SK-N-MC (cell line): ENCODE measurements around the gene PFKP.

ENCODE experiments used
- DNase-seq: peaks from one replicate; pipeline ENCODE4 v3.0.0-alpha.2; 2011; ENCODE audit warnings: low read depth, low spot score
- H3K27ac ChIP-seq: fragments of 200-600 bp; sonication (generic); 2 replicates; pipeline ENCODE4 v1.5.1; 2016; ENCODE audit warnings: mixed run types
- H3K36me3 ChIP-seq: fragments of 200-600 bp; sonication (generic); 2 replicates; pipeline ENCODE4 v1.6.1; 2017; ENCODE audit warnings: antibody characterized with exemption, low read length, mixed read lengths; ENCODE audit not compliant: insufficient read depth
- H3K4me3 ChIP-seq: fragments of 200-600 bp; sonication (generic); 2 replicates; pipeline ENCODE4 v1.5.1; 2016
- H3K9ac ChIP-seq: fragments of 200-600 bp; sonication (generic); 2 replicates; pipeline ENCODE4 v1.8.0; 2017; ENCODE audit warnings: mixed run types, mixed read lengths; ENCODE audit not compliant: insufficient read length
- H3K9me3 ChIP-seq: fragments of 200-600 bp; sonication (generic); 2 replicates; pipeline ENCODE4 v1.6.1; 2017; ENCODE audit warnings: low read depth, mild to moderate bottlenecking, antibody characterized with exemption, low read length, moderate library complexity, mixed read lengths
- EZH2 ChIP-seq: fragments of 200-600 bp; sonication (generic); IDR thresholded peaks from one replicate; pipeline ENCODE4 v1.6.1; 2017; ENCODE audit warnings: antibody characterized with exemption
- FOXP2 ChIP-seq: optimal IDR thresholded peaks from 2 replicates; pipeline ENCODE3; 2011; ENCODE audit warnings: mild to moderate bottlenecking, moderate library complexity; ENCODE audit not compliant: insufficient read depth; ENCODE audit errors: extremely low read length, control extremely low read depth
- POLR2AphosphoS5 ChIP-seq: IDR thresholded peaks from 2 replicates; pipeline ENCODE4 v1.6.1; 2012; ENCODE audit warnings: mild to moderate bottlenecking, low read depth, low read length, borderline replicate concordance

The PFKP gene

DNA sequence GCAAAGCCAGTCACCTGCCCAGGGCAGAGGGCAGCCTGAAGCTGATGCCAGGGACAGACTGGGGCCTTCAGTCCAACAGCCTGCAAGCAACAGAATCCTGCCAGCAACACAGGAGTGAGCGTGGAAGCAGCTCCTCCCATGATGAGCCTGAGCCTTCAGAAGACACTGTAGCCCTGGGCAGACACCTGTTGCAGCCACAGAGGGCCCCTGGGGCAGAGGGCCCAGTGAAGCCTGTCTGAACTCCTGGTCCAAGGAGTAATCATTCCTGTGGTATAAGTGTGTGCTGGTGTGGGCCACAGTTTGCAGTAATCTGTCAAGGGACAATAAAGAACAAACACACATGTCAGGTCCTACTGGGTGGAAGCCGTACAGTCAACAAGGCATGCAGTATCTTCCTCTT lies 2.9 kb upstream of the PFKP start:
- no peak for DNase-seq
- TF ChIP-seq EZH2: no peak
- TF ChIP-seq FOXP2: no peak
- no peak for TF ChIP-seq POLR2AphosphoS5
- Histone ChIP-seq H3K4me3 (no peak overlapping the region), H3K9ac (no peak overlapping the region), H3K27ac (no peak overlapping the region), H3K36me3 (peaks cover 2% of the 10 kb centered on the region; the same call in 1 of the 2 replicates), H3K9me3 (no peaks in the 10 kb centered on the region)

DNA sequence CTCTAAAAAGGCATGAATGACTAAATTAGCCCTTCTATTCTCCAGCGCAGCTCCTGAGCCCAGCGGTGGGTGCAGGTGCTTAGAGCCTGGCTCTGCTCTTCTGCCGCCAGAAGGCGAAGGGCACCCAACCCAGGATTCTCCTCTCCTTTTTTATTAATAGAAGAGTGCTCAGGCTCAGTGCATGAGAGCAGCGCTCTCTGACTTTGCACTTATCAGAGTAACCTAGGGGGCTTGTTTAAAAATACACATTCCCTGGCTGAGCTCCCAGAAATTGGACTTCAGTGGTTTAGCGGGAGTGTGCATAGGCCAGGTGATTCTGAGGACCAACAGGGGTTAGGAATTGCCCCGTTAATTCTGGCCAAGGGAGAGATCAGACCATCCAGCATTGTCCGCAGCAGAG lies 1.7 kb upstream of the PFKP start:
- peaks cover 13% of the 10 kb centered on the region for H3K36me3 ChIP-seq
- TF ChIP-seq FOXP2: no peak
- TF ChIP-seq EZH2: no peak
- no peak for TF ChIP-seq POLR2AphosphoS5
- DNase-seq: no peak
- no peak overlapping the region for H3K4me3 ChIP-seq
- H3K9me3 ChIP-seq: no peaks in the 10 kb centered on the region
- H3K27ac ChIP-seq: no peak overlapping the region
- no peak overlapping the region for H3K9ac ChIP-seq

DNA sequence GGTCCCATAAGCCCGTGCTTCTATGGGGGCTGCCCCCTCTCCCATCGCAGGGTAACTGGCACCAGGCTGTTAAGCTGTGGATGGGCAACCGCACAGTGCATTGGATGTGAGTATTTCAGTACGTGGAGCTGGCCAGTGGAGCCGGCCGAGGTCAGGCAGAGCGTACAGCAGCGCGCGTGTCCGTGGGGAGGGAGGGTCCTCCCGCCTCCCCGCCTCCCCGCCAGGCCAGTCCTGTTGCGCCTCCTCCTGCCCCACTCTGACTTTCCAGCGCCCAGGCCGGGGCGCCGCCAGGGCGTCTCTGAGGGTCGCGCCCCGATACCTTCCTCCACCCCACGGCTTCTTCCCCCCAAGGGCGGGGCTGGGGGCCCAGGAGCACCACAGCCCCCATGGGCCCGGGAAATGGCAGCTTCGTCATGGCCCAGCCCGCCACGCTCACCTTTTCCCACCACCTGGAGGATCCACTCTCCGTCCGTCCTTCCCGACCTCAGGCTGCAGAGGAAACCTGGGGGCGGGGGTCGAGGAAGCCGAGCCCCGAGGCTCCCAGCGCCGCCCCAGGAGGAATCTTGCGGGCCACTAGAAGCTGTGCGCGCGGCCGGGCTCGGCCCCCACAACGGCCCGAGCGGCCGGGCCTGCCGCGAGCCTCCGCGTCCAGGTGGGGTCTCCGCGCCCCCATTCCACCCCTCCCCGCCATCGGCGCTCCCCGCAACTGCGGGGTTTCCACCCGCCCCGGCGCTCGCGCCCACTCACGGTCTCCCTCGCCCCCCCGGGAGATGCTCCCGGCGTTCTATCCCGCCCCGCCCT lies 831 bp upstream of the PFKP start:
- DNase-seq: no peak
- Histone ChIP-seq H3K27ac (no peak overlapping the region), H3K9ac (no peak overlapping the region), H3K36me3 (peaks cover 20% of the 10 kb centered on the region), H3K9me3 (no peaks in the 10 kb centered on the region), H3K4me3 (peak overlapping the region; percentile 82)
- TF ChIP-seq FOXP2: no peak
- no peak for TF ChIP-seq EZH2
- no peak for TF ChIP-seq POLR2AphosphoS5

DNA sequence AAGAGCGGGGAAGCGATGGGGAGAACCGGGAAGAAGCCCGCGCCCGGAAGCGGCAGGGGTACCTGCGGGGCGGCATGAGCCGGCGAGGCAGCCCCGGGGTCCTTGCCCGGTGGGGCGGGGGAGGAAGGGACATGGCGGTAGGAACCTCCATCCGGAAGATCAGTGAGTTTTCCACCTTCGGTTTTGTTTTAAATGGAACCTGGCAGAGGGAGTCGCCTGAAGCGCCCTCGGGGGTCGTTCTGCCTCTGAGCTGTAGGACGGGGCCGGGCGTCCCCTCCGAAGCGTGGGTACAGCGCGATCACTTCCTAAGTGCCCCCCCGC lies 471 bp downstream of the PFKP start:
- H3K27ac ChIP-seq: peak overlapping the region; percentile 42; the same call in 1 of the 2 replicates
- no peak for DNase-seq
- H3K4me3 ChIP-seq: peak overlapping the region; percentile 82
- TF ChIP-seq POLR2AphosphoS5 (no peak), FOXP2 (no peak), EZH2 (no peak)
- H3K9ac ChIP-seq: peak overlapping the region; percentile 81
- peaks cover 26% of the 10 kb centered on the region for H3K36me3 ChIP-seq
- H3K9me3 ChIP-seq: no peaks in the 10 kb centered on the region

DNA sequence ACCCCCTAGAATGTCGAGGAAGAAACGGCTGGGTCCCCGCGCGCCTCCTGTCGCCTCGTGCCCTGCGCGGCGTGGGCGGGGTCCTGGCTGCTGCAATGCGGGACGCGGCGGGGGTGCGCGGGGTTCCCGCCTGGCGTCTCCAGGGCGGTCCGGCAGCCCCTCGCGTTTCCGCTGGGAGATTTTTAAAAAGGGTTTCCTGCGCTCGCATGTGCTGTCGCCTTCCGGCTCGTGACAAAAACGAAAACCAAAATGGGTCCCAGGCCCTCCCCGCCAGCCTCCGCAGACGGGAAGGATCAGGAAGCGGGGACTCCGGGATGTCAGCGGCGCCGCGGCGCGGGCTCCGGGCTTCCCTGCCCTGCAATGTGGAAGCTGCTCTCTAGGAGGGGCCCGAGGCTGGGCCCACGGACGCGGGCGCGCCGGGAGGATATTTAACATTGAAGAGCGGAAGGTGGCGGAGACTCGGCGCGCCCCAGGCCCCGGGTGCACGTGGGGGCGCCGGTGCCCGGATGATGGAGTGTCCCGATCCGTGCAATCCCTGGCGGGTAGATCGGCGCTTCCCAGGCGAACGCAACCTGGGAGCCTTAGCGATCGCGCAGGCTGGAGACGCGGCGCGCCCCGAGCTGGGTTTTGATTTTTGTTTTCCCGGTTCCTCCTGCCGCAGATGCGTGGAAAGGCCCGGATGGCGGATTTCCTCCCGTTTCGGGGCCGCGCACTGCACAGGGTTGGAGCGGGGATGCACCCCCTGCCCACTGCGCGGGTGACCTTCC lies 1.0 kb downstream of the PFKP start:
- peak overlapping the region; percentile 82 for H3K4me3 ChIP-seq
- no peaks in the 10 kb centered on the region for H3K9me3 ChIP-seq
- peak overlapping the region; percentile 31; the same call in 1 of the 2 replicates for H3K27ac ChIP-seq
- peaks cover 26% of the 10 kb centered on the region for H3K36me3 ChIP-seq
- no peak for DNase-seq
- no peak for TF ChIP-seq POLR2AphosphoS5
- TF ChIP-seq FOXP2: no peak
- no peak for TF ChIP-seq EZH2
- peak overlapping the region; percentile 81 for H3K9ac ChIP-seq

DNA sequence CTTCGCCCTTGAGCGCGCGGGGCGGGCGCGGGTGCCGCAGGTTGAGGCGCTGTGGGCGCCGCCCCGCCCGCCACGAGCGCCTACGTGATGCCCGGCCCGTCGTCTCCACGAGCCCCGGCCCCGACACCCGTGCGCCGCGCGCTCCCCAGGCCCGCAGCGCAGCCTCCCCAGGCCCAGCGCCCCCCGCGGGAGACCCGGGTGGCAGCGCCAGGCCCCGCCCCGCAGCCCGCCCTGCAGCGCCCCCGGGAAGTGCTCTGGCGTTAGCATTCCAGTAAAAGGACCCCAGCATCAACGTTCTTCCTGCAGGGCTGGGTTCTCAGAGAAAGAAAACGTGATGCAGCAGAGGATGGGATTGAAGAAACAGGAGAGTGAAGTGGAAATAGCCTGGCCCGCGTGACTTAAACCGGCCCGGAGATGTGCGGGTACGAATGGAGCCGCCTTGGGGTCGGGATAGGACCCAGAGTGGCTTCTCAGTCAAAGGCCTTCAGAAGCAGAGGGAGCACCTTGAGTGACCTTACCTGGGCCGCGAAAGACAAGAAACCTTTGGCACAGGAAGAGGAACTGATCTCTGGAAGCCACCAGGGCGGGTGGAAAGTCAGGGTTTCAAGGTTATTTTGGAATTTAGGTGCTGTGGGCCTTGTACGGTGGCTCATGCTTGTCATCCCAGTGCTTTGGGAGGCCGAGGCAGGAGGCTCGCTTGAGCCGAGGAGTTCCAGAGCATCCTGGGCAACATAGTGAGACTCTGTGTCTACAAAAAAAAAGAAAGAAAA lies 1.8 kb downstream of the PFKP start:
- H3K36me3 ChIP-seq: peaks cover 26% of the 10 kb centered on the region
- peak overlapping the region; percentile 81 for H3K9ac ChIP-seq
- peak overlapping the region; percentile 82 for H3K4me3 ChIP-seq
- DNase-seq: no peak
- H3K9me3 ChIP-seq: no peaks in the 10 kb centered on the region
- TF ChIP-seq EZH2 (no peak), POLR2AphosphoS5 (no peak), FOXP2 (no peak)
- H3K27ac ChIP-seq: peak overlapping the region; percentile 31; the same call in 1 of the 2 replicates

DNA sequence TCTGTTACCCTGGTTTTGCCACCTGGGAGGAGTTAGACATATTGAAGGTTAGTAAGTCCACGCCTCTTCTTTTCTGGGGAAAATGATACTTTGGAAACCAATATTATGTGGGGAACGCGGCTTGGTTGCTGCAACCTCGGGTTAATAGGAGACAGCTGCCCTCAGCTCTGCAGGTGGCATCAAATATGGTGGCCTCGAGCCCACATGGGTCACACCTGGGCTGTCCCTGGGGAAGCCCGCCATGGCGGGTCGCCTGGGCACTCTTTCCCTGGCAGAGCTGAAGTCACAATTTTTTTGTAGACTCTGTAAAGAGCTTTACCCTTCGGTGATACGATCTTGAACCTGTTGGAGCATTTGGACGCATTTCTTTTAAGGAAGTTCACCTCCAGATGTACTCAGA lies 2.5 kb downstream of the PFKP start:
- H3K4me3 ChIP-seq: peak overlapping the region; percentile 82; the same call in 1 of the 2 replicates
- no peak overlapping the region for H3K9ac ChIP-seq
- no peak overlapping the region for H3K27ac ChIP-seq

More for the DNA sequence above, 2.5 kb downstream of the PFKP start:
- TF ChIP-seq FOXP2: no peak
- Histone ChIP-seq H3K9me3 (no peaks in the 10 kb centered on the region), H3K36me3 (peaks cover 26% of the 10 kb centered on the region)
- DNase-seq: no peak
